ENCODE measurements around the gene KIF5C. TPM values are rescaled to one million over a fixed set of nuclear protein-coding genes. Genes with fewer than 3 reads are reported as not detected.

KIF5C gene
- total RNA-seq, 1 experiment from 2014 or later: 1.5 TPM

GRCh38 chr2:148969659-148970061 is 94.6 kb downstream of the KIF5C start:
- no peaks in the 10 kb centered on the region for H3K27me3 ChIP-seq (replicated peaks; ENCODE audit: control insufficient read depth, insufficient read depth, low read length)
- no peaks in the 10 kb centered on the region for H3K4me1 ChIP-seq
- Mint-ChIP-seq H3K27ac (ENCODE audit: unreplicated experiment) (no peak overlapping the region), H3K9me3 (ENCODE audit: unreplicated experiment) (no peaks in the 10 kb centered on the region), H3K4me1 (ENCODE audit: low read depth, unreplicated experiment) (no peaks in the 10 kb centered on the region), H3K27me3 (ENCODE audit: insufficient read depth, unreplicated experiment) (peaks cover 2% of the 10 kb centered on the region), H3K36me3 (ENCODE audit: insufficient read depth, unreplicated experiment) (no peaks in the 10 kb centered on the region), H3K4me3 (ENCODE audit: unreplicated experiment) (no peak overlapping the region)
- DNase-seq: no peak
- H3K9me3 ChIP-seq: no peaks in the 10 kb centered on the region
- TF ChIP-seq CTCF (IDR thresholded peaks at IDR 0.05; ENCODE audit: insufficient read depth in 1 of 2, low read depth in 1 of 2, low read length in 1 of 2, severe bottlenecking in 1 of 2, unreplicated experiment in 1 of 2): no peak
- no peaks in the 10 kb centered on the region for H3K36me3 ChIP-seq (ENCODE audit: control insufficient read depth, insufficient read depth, low read length)
- no TSS peak for BruUV-seq (replicated peaks)
- ChIA-PET POLR2A (no interaction called here), CTCF (no interaction called here)
- H3K4me3 ChIP-seq (ENCODE audit: low read depth, low read length): no peak overlapping the region
- intact Hi-C loops (cut with micrococcal nuclease; ENCODE audit: unreplicated experiment): no loop called here

DNA sequence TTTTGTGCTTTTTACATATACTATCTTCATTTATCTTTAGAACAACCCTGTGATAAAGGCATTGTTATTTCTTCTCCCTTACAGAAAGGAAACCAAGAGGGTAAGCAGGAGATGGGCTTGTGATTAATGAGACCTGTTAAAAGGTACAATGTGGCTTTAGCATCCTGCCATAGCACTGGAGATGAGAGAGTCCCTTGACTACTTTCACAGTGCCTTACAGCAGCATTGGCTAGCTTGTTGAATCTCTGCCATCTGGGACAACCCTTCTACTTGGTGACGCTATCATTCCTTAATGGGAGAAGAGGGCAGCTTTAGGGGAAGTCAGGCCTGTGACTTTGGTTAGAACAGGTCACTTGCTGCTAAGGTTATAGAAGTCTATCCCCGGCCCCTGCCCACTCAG is 95.4 kb downstream of the KIF5C start:
- no peak overlapping the region for H3K4me3 ChIP-seq (ENCODE audit: low read depth, low read length)
- no peaks in the 10 kb centered on the region for H3K27me3 Mint-ChIP-seq (ENCODE audit: insufficient read depth, unreplicated experiment)
- no peak overlapping the region for H3K4me3 Mint-ChIP-seq (ENCODE audit: unreplicated experiment)
- no peaks in the 10 kb centered on the region for H3K27me3 ChIP-seq (replicated peaks; ENCODE audit: control insufficient read depth, insufficient read depth, low read length)
- BruUV-seq (replicated peaks): no TSS peak
- H3K4me1 Mint-ChIP-seq (ENCODE audit: low read depth, unreplicated experiment): no peaks in the 10 kb centered on the region
- TF ChIP-seq CTCF (IDR thresholded peaks at IDR 0.05; ENCODE audit: insufficient read depth in 1 of 2, low read depth in 1 of 2, low read length in 1 of 2, severe bottlenecking in 1 of 2, unreplicated experiment in 1 of 2): no peak
- ChIA-PET POLR2A (no interaction called here), CTCF (no interaction called here)
- H3K9me3 Mint-ChIP-seq (ENCODE audit: unreplicated experiment): no peaks in the 10 kb centered on the region
- H3K27ac Mint-ChIP-seq (ENCODE audit: unreplicated experiment): no peak overlapping the region
- H3K4me1 ChIP-seq: no peaks in the 10 kb centered on the region
- DNase-seq: no peak
- H3K9me3 ChIP-seq: no peaks in the 10 kb centered on the region
- H3K36me3 ChIP-seq (ENCODE audit: control insufficient read depth, insufficient read depth, low read length): no peaks in the 10 kb centered on the region
- intact Hi-C loops (cut with micrococcal nuclease; ENCODE audit: unreplicated experiment): no loop called here
- no peaks in the 10 kb centered on the region for H3K36me3 Mint-ChIP-seq (ENCODE audit: insufficient read depth, unreplicated experiment)

GRCh38 chr2:148971547-148971946 is 96.5 kb downstream of the KIF5C start:
- H3K27me3 Mint-ChIP-seq (ENCODE audit: insufficient read depth, unreplicated experiment): no peaks in the 10 kb centered on the region
- Histone ChIP-seq H3K36me3 (ENCODE audit: control insufficient read depth, insufficient read depth, low read length) (no peaks in the 10 kb centered on the region), H3K4me1 (no peaks in the 10 kb centered on the region), H3K4me3 (ENCODE audit: low read depth, low read length) (no peak overlapping the region), H3K9me3 (no peaks in the 10 kb centered on the region), H3K27me3 (replicated peaks; ENCODE audit: control insufficient read depth, insufficient read depth, low read length) (no peaks in the 10 kb centered on the region; the same call in 1 of the 2 replicates)
- H3K9me3 Mint-ChIP-seq (ENCODE audit: unreplicated experiment): no peaks in the 10 kb centered on the region
- ChIA-PET POLR2A (no interaction called here), CTCF (no interaction called here)
- intact Hi-C loops (cut with micrococcal nuclease; ENCODE audit: unreplicated experiment): no loop called here
- TF ChIP-seq CTCF (IDR thresholded peaks at IDR 0.05; ENCODE audit: insufficient read depth in 1 of 2, low read depth in 1 of 2, low read length in 1 of 2, severe bottlenecking in 1 of 2, unreplicated experiment in 1 of 2): no peak
- no peak overlapping the region for H3K4me3 Mint-ChIP-seq (ENCODE audit: unreplicated experiment)
- H3K4me1 Mint-ChIP-seq (ENCODE audit: low read depth, unreplicated experiment): no peaks in the 10 kb centered on the region
- BruUV-seq (replicated peaks): no TSS peak
- no peak overlapping the region for H3K27ac Mint-ChIP-seq (ENCODE audit: unreplicated experiment)
- no peaks in the 10 kb centered on the region for H3K36me3 Mint-ChIP-seq (ENCODE audit: insufficient read depth, unreplicated experiment)
- DNase-seq: no peak

All from Caco-2 (cell line).